Stimulated activated CD4-positive, alpha-beta T cell treated with anti-CD3 and anti-CD28 coated beads, Interleukin-4, amount 100 ng/mL, for 24 hours (primary cell): ENCODE data around the gene ASIC4.

ENCODE experiments used
- DNase-seq: peaks from one replicate; pipeline ENCODE4 v3.0.0-alpha.2; 2020

ASIC4 gene

DNA sequence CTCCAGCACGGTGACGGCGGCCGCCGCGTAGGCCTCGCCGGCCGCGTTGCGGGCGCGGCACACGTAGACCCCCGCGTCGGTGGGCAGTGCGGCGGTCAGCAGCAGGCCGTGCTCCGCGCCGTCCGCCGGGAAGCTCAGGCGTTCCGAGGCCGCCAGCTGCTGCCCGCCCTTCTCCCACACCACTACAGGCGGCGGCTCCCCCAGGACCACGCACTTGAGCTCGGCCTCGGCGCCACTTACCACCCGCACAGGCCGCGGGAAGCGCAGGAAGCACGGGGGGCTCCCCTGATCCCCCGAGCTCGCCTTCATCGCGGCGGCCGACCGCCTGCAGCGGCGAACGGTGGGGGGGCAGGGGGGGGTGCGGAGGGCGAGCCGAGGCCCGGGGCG is 56.6 kb downstream of the ASIC4 start:
- DNase-seq, result no peak

DNA sequence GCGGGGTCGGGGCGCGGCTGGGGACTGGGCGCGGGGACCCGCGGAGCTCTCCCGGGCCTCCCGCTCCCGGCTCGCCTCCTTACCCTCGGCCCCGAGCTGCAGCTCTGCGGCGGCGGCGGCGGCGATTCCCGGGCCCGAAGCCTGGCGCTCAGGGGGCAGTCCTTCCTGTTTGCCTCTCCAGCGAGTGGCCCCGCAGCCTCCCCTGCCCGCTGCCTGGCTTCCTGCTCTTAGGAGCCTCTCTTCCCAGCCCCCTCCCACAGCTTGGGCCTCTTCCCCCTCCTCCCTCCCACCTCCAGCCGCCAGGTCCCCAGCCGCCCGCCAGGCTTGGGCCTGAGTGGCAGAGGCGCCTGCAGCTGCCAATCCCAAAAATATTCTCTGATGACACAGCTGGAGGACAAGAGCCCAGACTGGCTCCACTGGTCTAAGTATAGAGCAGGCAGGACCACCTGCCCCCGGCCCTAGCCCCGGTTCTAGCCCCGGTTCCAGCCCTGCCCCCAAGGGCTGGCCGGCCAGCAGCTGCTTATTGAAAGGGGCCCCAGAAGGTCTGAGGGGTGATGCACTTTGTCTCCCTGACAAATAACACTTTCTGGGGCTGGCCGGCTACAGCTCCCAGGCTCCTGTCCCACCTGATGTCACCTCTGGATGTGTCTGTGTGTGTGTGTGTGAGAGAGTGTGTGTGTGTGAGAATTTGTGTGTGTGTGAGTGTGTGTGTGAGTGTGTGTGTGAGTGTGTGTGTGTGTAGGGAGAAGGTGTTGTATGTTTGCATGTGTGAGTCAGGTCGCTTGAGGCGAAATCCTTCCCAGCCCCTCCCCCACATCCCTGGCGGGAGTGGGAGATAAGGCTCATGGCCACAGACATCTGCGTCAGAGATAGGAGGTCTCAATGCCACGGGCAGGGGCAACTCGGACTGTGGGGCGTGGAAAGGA is 57.3 kb downstream of the ASIC4 start, which contains the start of gene OBSL1:
Gene OBSL1 (minus strand): TSS at position 229 of the 926 bp plus-strand sequence. CDS start 307 bp downstream, outside the sequence.
- no peak for DNase-seq

DNA sequence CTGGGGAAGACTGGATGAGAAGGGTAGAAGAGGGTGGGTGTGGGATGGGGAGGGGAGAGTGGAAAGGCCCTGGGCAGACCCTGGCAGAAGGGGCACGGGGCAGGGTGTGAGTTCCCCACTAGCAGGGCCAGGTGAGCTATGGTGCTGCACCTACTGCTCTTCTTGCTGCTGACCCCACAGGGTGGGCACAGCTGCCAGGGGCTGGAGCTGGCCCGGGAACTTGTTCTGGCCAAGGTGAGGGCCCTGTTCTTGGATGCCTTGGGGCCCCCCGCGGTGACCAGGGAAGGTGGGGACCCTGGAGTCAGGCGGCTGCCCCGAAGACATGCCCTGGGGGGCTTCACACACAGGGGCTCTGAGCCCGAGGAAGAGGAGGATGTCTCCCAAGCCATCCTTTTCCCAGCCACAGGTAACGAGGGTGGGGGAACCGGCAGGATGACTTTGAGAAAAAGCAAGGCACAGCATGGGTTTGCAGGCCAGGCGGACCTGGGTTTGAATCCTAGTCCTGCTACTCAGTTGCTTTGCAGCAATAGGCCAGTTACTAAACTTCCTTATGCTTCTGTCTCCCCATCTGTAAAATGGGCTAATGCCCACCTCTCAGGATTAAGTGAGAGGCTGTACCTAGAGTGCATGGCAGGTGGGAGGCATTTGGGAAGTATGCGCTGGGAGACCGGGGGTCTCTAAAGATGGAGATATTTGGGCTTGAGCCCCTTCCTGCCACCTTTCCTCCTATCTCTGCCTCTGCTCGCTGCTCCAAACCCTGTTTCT is 58.1 kb downstream of the ASIC4 start, which contains the start of gene INHA:
Gene INHA (plus strand): TSS at position 74 of the 765 bp plus-strand sequence. CDS start 65 bp downstream, at position 139.
- DNase-seq, result no peak

DNA sequence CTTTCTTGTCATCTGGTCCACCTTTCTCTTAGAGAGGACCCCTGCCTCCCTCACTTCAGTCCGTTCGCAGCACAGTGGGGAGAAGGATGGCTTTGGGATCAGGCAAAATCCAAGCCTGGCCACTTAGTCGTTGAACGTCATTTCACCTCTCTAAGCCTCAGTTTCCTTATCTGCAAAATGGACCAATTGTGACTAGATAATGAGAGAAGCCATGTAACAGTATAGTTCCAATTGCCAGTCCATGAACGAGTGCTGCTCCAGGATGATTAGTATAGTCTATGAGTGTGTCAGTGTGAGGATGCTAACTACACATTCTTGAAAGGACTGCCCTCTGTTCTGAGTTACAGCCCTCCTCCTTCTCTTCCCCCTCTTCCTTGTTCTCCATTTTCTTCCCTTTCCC is 58.9 kb downstream of the ASIC4 start:
- no peak for DNase-seq

DNA sequence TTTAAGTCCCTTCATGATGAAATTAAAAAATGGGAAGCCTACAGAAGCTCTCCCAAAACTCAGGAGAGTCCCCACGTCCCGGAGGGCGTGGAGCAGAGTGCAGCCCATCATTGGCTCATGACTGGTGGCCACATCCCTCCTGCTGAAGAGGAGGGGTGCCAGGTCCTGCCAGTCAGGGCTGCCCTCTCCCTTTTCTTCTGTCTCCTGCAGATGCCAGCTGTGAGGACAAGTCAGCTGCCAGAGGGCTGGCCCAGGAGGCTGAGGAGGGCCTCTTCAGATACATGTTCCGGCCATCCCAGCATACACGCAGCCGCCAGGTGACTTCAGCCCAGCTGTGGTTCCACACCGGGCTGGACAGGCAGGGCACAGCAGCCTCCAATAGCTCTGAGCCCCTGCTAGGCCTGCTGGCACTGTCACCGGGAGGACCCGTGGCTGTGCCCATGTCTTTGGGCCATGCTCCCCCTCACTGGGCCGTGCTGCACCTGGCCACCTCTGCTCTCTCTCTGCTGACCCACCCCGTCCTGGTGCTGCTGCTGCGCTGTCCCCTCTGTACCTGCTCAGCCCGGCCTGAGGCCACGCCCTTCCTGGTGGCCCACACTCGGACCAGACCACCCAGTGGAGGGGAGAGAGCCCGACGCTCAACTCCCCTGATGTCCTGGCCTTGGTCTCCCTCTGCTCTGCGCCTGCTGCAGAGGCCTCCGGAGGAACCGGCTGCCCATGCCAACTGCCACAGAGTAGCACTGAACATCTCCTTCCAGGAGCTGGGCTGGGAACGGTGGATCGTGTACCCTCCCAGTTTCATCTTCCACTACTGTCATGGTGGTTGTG is 60.4 kb downstream of the ASIC4 start:
- no peak for DNase-seq

DNA sequence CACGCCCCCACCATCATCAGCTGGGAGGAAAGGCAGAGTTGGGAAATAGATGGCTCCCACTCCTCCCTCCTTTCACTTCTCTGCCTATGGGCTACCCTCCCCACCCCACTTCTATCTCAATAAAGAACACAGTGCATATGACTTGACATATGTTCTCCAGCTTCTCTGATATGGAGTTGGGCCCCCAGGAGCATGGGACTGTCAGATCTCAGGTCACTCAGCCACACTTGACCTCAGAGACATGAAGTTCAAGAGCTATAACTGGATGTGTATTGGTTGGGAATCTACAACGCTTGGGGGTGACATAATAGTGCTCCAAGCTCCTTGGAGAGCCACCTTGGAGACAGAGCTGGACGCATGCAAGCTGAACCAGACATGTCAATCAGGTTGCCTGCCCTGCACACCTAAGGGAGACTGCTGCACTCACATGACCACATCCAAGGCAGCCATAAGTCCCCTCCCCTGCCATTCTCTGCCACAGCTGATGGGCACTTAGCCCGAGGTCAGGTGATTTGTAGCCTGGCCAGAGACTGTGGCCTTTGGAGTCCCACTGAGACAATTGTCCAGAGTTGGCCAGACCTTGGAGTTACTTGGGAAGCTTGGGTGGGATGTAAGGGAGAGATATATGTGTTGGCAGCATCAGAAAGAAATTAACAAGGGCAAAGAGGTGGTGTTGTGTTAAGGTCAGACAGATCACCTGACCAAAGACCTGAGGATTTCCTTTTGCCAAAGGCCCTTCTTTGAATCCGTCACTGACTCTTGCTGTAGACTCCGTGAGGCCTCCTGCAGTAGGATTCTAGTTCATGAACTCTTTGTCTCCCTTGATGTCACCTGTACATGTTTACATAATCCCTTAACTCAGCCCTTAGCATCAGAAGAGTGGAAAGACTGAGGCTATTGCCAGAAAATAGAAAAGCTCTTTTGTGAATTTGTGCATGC is 61.6 kb downstream of the ASIC4 start:
- no peak for DNase-seq

DNA sequence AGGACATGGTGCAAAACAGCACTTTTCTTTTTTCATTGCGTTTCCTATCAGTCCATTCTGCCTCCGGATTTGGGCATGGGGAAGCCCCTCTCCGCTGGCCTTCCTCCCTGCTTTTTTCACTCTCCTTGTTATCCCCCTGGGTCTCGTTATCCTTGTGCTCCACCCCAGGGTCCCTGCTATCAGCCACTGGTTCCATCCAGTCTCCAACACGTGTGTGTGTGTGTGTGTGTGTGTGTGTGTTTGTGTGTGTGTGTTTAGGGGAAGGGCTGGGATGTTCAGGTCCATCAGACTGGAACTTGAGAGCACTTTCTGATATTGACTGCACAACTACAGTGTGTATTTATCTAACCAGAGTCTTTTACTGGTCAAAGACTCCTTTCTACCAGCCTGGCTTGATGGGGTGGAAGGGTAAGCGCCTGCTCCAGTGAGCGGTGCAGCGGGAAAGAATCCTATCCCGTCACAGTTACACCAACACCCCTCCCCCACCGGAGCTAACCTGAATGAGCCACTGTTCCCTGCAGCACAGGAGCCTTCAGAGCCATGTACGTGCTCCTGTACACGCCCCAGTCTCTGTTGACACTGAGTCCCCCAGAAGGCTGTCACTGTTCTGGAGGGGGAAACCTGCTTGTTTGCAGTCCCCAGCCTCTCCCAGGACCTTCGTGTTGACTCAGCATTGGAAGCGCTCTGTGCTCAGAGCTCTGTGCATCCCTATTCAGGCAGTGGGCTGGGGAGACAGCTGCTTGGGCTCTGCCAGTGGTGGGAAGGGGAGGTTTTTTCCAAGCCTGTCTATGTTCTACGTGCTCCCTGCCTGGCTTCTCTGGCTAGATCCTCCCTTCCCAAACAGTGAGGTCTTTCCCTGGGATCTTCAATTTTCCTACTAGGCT is 62.5 kb downstream of the ASIC4 start:
- no peak for DNase-seq

DNA sequence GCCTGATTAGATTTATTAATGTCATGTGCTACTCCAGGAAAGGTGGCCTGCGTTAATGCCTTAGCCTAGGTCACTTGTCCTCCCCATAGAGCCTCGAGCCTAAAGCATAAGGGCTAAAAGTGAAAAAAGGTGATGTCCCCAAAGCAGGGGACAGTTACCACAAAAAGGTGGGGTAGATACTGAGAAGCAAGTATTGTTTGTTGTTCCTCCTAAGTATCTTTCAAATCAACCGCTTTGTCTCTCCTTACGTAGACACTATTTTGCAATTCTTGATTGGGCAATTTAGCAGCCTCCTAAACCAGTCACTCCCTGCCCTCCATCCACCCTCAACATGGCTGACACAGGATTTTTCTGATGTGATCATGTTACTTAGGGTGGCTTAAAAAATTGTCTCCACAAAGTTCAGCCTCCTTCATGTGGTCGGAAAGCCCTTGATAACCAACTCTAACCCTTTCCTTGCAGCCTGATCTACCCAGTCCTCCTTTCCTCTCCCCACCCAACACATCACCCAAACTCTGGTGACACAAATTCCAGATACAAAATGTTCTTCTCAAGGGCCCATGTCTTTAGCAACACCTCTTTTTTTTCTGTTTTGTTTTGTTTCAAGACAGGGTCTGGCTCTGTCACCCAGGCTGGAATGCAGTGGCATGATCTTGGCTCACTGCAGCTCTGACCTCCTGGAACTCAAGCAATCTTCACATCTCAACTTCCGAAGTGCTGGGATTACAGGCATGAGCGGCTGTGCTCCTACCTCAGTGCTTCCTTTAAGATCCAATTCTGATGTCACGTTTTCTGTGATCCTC is 64.7 kb downstream of the ASIC4 start:
- DNase-seq, result no peak

DNA sequence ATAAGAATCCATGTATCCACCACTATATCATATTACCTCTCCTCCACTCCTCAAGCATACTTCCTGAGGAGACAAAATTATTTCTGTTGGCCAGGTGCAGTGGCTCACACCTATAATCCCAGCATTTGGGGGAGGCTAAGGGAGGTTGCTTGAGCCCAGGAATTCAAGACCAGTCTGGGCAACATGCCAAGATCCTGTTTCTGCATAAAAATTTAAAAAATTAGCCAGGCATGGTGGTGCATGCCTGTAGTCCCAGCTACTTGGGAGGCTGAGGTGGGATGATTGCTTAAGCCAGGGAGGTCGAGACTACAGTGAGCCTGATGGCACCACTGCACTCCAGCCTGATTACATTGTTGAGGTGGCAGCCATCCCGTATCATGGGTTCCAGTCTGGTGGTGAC is 67.1 kb downstream of the ASIC4 start:
- DNase-seq, result no peak
